HuH-7 (cell line): Measurements from ENCODE around the gene GRM7.

Source experiments
- DNase-seq: peaks from one replicate; pipeline ENCODE4 v3.0.0; 2011; ENCODE audit warnings: low spot score

Gene GRM7

GRCh38 chr3:7241584-7242302 lies 380.8 kb downstream of the GRM7 start:
- DNase-seq: no peak

- no peak for DNase-seq
These were observed 381.4 kb downstream of the GRM7 start for GRCh38 chr3:7242303-7242635.

GRCh38 chr3:7249493-7250076 lies 388.7 kb downstream of the GRM7 start:
- DNase-seq: no peak

GRCh38 chr3:7254251-7254650 lies 393.3 kb downstream of the GRM7 start:
- DNase-seq: no peak

GRCh38 chr3:7260975-7261374 lies 400.1 kb downstream of the GRM7 start:
- no peak for DNase-seq

- no peak for DNase-seq
These were observed 402.7 kb downstream of the GRM7 start for GRCh38 chr3:7263347-7264195.

GRCh38 chr3:7264196-7264526 lies 403.2 kb downstream of the GRM7 start:
- DNase-seq: no peak

- DNase-seq: no peak
These were observed 404.8 kb downstream of the GRM7 start for GRCh38 chr3:7265736-7266135.

GRCh38 chr3:7266551-7266950 lies 405.6 kb downstream of the GRM7 start:
- no peak for DNase-seq

GRCh38 chr3:7270731-7271130 lies 409.8 kb downstream of the GRM7 start:
- no peak for DNase-seq

- no peak for DNase-seq
These were observed 410.7 kb downstream of the GRM7 start for GRCh38 chr3:7271631-7272030.

GRCh38 chr3:7272203-7272602 lies 411.3 kb downstream of the GRM7 start:
- DNase-seq: no peak

GRCh38 chr3:7275396-7275795 lies 414.5 kb downstream of the GRM7 start:
- no peak for DNase-seq

- DNase-seq: no peak
These were observed 419.4 kb downstream of the GRM7 start for GRCh38 chr3:7280318-7280717.

- no peak for DNase-seq
These were observed 422.1 kb downstream of the GRM7 start for GRCh38 chr3:7282988-7283387.

- DNase-seq: no peak
These were observed 424.6 kb downstream of the GRM7 start for GRCh38 chr3:7285505-7285904.

- no peak for DNase-seq
These were observed 427.2 kb downstream of the GRM7 start for GRCh38 chr3:7288133-7288532.

GRCh38 chr3:7289121-7289520 lies 428.2 kb downstream of the GRM7 start:
- no peak for DNase-seq

- no peak for DNase-seq
These were observed 429.3 kb downstream of the GRM7 start for GRCh38 chr3:7290077-7290825.

GRCh38 chr3:7292362-7292761 lies 431.4 kb downstream of the GRM7 start:
- DNase-seq: no peak

GRCh38 chr3:7293286-7293685 lies 432.4 kb downstream of the GRM7 start:
- DNase-seq: no peak

GRCh38 chr3:7305561-7305960 lies 444.6 kb downstream of the GRM7 start:
- DNase-seq: no peak

- DNase-seq: no peak
These were observed 446.0 kb downstream of the GRM7 start for GRCh38 chr3:7306901-7307300.
